Activated CD4-positive, alpha-beta T cell treated with anti-CD3 and anti-CD28 coated beads, Interleukin-2, amount 50 U/mL, for 48 hours (primary cell): ENCODE data around the gene ABHD17B.
"Not testable (repeated sequence)": the region's sequence is repeated elsewhere in the genome, so short reads cannot be mapped to it uniquely, and the experiment has no call there.

Source experiments
- DNase-seq, 2 experiments: peaks; one replicate each; pipeline ENCODE4 v3.0.0-alpha.2; 2020

Gene ABHD17B

GRCh38 chr9:71911908-71912335 is 929 bp upstream of the ABHD17B start:
- DNase-seq, result no peak

DNA sequence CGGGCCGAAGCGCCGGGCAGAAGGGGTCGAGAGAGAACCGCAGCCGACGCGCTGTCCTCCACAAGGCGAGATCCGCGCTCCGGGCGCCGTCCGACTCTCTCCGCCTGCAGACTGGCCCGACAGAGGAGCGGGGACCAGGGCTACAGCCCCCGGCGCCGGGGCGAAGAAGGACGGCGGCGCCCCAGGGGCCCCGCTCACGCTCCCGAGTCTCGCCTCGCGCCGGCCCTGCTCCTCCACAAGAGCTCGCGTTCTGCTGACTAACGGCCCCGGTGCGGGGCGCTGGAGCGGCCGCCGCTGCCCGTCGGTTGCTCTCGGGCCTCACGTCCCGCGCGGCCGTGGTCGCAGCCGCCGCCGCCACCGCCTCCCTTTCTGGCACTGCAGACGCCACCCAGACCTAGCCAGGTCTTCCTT is 338 bp downstream of the ABHD17B start:
- DNase-seq, result no peak

DNA sequence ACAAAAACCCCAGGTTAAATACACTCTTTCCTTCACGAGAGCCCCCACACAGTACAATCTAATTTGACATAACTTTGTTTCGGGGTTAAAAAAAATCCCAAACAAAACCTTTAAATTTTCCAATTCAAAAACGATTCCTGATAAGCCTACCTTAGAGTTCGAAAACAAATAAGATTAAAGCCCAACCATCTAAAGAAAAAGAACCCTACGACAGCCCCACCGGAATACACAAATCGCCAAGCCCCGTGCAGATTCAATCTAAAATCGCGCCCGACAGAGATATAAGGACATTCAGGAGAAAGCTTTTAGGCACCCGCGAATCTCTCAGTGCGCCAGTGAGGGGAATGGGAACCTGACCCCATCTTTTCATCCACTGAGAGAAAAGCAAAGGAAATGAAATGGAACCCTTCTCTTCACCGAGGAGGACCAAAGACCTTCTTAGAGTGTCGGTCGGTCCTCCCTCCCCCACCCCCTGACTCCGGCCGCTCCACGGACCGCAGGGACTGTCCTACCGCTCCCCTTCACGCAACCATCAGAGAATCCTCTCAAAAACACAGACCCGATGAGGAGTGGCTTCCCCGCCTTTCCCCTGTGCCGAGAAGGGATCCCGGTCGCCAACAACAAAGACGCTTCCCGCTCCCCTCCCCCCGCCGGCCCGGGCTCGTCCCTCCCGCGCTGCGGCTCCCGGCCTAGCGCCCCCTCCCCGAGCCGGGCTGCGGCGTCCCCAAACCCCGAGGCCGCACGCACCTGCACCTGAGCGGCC is 925 bp downstream of the ABHD17B start:
- DNase-seq, result peak; percentile 57 to 65

DNA sequence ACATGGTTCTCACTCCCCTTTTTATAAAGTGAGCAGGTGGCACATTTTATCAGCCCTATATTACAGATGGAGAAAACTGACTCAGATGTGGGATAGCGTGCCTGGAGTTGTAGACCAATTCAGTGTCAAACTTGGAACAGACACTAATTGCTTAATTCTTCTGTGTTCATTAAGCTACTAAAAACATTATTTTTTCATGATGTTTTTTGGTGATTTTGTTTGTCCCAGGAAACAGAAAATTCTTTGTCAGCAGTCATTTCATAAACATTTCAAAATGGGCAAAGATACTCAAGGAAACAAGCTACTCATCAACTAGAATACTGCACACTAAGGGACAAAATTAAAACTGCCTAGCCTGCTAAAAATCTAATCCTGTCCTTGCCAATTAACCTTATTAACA is 2.2 kb downstream of the ABHD17B start:
- DNase-seq, result no peak

GRCh38 chr9:71904076-71904475 is 6.9 kb downstream of the ABHD17B start:
- DNase-seq, result no peak

GRCh38 chr9:71901695-71902597 is 9.0 kb downstream of the ABHD17B start:
- no peak for DNase-seq

GRCh38 chr9:71898756-71899155 is 12.2 kb downstream of the ABHD17B start:
- not testable (repeated sequence) for DNase-seq

DNA sequence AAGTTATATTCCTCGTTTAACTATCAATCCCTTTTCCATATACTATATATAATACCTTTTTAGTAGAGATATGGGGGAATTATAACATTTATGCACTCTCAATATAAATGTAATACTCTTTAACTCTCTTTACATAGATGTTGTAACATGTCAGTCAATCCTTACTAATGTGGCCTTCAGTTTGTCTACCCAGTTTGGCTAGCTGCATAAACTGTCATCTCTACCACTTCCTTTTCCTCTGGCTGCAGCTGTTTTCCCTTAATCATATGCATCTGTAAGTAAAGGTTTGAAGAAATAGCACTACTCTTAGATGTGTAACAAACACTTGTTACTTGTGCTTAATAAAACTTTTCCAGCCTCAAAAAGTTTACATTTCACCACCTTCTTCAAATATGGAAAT is 13.4 kb downstream of the ABHD17B start:
- no peak for DNase-seq

GRCh38 chr9:71896761-71897160 is 14.2 kb downstream of the ABHD17B start:
- no peak for DNase-seq

DNA sequence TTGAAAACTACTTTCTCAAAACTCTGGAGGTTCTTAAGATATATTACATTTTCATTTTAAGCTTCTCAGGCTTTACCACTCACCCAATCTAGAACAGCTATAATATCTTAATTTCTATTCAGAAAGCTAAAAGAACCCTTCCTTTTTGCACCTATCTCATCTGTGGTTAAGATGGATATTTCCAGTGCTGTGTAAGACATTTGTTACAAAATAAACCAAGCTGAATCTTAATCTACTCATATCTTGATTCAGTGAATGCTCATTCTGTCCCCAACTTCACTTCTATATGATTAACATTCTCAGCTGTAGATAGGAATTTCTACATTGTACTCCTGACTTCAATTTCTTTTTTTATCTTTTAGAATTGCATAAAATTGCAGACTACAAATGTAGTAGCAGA is 15.0 kb downstream of the ABHD17B start:
- DNase-seq, result no peak

- no peak for DNase-seq
These were observed 15.9 kb downstream of the ABHD17B start for GRCh38 chr9:71895117-71895516.

DNA sequence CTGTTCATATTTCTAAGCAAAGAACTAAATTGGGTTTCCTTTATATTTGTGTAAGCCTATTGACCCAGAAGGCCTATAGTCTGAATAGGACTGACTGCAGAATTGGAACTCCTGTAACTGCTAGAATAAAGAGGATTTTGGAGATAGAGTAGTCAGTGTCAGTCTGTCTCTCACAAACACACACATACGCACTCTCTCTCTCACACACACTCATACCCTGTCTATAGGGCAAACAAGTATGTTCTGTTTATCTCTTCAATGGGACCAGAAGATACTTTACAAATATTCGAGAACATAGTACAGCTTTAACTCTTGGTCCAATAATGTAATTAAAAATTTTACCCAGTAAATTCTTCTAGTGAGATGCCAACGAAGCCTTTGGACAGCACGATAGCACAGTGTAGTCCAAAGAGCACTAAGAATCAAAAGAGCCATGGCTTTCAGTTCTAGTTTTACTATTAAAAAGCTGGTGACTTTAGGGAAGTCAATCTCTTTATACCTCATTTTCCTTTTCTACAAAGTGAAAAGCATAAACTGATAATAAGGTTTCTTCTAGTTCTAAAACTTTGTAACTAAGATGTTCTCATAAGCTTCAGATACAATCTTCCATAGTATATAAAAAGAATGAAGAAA is 19.3 kb downstream of the ABHD17B start:
- DNase-seq, result no peak

DNA sequence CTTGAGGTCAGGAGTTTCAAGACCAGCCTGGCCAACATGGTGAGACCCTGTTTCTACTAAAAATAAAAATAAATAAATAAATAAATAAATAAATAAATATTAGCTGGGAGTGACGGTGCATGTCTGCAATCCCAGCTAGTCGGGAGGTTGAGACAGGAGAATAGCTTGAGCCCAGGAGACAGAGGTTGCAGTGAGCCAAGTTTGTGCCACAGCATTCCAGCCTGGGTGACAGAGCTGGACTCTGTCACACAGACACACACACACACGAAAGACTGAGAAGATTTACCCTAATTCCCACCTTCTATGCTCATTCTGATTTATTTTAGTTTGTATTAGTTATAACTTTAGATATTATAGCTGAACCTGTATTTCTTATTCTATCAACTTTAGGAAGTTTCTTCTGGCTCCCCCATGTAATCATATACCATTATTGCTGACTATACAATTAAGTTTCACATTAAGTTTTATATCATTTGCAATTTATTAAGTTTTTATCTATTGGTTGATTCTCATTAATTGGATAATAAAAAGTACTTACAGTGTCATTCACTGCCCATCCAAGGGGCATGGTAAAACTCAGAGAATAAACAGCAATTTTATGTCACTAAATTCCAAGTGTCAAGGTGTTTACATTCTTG is 20.8 kb downstream of the ABHD17B start:
- no peak for DNase-seq

DNA sequence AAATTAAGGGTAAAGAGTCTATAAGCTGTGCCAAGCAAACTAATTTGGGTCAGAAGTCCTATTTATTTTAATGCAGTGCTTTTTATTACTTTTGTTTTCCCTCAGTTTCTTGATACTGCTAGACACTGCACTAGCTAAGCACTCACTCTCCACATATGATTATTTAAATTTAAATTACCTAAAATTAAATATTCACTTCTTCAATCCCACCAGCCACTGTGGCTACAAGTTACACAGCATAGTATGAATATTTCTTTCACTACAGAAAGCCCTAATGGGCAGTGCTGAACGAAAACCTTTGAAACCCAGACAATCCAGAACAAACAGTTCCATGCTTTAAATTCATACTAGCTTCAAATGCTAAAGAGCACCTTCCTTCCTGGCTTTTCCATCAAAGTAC is 23.6 kb downstream of the ABHD17B start:
- no peak for DNase-seq

GRCh38 chr9:71886541-71886940 is 24.5 kb downstream of the ABHD17B start:
- DNase-seq, result no peak

- DNase-seq, result peak; percentile 17 to 25
These were observed 25.0 kb downstream of the ABHD17B start for GRCh38 chr9:71886015-71886414.

DNA sequence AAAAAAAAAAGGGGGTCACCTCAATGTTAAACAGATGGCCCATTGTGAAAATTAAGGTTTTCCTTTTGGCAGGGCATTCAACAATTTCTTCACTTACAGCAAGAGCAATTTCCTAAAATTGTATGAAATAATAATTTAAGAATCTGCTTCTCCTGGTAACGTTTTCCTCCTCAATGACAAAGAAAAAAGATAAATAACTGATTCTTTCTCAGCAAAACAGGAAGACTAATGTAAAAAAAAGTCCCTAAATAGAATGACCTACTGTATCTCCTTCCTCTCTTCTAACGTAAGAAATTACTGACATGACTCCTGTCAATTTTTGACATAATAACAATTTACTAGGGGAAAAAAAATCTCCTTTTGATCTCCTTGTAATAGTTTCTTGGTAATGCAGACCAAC is 25.5 kb downstream of the ABHD17B start:
- DNase-seq, result no peak

- DNase-seq, result no peak
These were observed 27.0 kb downstream of the ABHD17B start for GRCh38 chr9:71884005-71884404.

DNA sequence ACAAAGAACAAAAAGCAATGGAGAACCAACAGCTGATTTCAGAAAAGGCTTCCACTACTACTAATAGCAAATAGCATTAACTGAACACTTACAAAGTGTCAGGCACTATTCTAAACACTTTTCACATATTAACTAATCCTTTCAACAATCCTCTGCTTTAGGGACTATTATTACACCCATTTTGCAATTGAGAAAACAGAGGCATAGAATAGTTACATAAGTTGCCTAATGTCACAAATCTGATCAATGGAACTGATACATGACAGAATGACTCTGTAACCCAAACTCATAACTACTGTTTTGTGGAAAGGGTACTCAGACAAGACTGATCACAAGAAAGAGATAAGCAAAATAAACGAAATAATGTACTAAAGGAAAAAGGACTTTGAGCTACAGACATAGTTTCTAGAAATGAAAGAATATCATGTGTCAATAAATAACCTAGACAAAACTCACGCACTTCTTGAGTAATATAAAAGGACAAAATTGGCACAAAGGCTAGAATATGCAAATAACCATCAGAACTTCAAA is 31.3 kb downstream of the ABHD17B start:
- DNase-seq, result no peak

GRCh38 chr9:71878327-71879274 is 32.4 kb downstream of the ABHD17B start:
- no peak for DNase-seq

- DNase-seq, result no peak
These were observed 34.2 kb downstream of the ABHD17B start for GRCh38 chr9:71876829-71877228.

DNA sequence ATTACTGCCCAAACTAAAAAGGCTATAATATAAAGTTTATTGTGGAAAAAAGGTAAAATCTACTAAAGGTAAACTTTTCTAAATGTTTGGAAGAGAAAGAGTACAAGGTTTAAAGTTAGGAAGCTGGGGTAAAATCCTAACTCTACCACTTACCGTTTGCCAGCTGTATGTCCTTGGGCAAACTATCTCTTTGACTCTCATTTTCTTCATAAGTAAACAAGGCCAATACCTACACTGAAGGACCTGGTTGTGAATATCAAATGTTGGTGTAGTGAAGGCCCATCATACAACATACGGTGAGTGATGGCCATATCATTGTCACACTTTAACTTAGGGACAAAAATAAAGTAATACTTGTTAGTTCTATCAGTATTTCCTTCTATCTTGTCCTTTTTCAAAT is 34.9 kb downstream of the ABHD17B start:
- DNase-seq, result no peak
